DND-41 (cell line): ENCODE data around the gene CD151.

Experiments
- ATAC-seq: fragments of 200-7000 bp; cut with Tn5 transposase; 3 replicates; pipeline ENCODE4 v1.9.1; 2021; ENCODE audit warnings: low read depth; ENCODE audit not compliant: insufficient read depth
- DNase-seq: peaks from one replicate; pipeline ENCODE4 v3.0.0-alpha.2; 2020
- H2AFZ ChIP-seq: 2 replicates; pipeline ENCODE4 v1.6.0; 2012; ENCODE audit warnings: low read depth, low read length
- H3K27ac ChIP-seq: 2 replicates; pipeline ENCODE4 v1.5.1; 2012; ENCODE audit warnings: low read length, inconsistent platforms
- H3K27me3 ChIP-seq: fragments of 200-600 bp; sonication (generic); 2 replicates; pipeline ENCODE4 v1.6.0; 2012; ENCODE audit warnings: low read length, mild to moderate bottlenecking, inconsistent platforms; ENCODE audit not compliant: insufficient read depth, poor library complexity
- H3K36me3 ChIP-seq: 2 replicates; pipeline ENCODE4 v1.5.1; 2012; ENCODE audit warnings: low read length, inconsistent platforms; ENCODE audit not compliant: insufficient read depth
- H3K4me1 ChIP-seq: 2 replicates; pipeline ENCODE4 v1.5.1; 2012; ENCODE audit warnings: mild to moderate bottlenecking, low read length; ENCODE audit not compliant: insufficient read depth
- H3K4me2 ChIP-seq: 2 replicates; pipeline ENCODE4 v1.6.0; 2012; ENCODE audit warnings: mild to moderate bottlenecking, moderate library complexity, low read length, inconsistent platforms; ENCODE audit not compliant: insufficient read depth
- H3K4me3 ChIP-seq, 2 experiments: fragments of 200-600 bp in 1 of 2; shearing (Covaris generic) in 1 of 2; 2 replicates each; pipeline ENCODE4 v1.5.1; 2012 to 2016; ENCODE audit warnings: inconsistent platforms in 2 of 2, low read length in 2 of 2, mild to moderate bottlenecking in 2 of 2, low read depth in 1 of 2, moderate library complexity in 1 of 2
- H3K79me2 ChIP-seq: 2 replicates; pipeline ENCODE4 v1.6.0; 2012; ENCODE audit warnings: low read length, inconsistent platforms; ENCODE audit not compliant: insufficient read depth
- H3K9ac ChIP-seq: 2 replicates; pipeline ENCODE4 v1.6.0; 2012; ENCODE audit warnings: low read depth, mild to moderate bottlenecking, inconsistent platforms, low read length, moderate library complexity
- H3K9me3 ChIP-seq: 2 replicates; pipeline ENCODE4 v1.5.1; 2012; ENCODE audit warnings: low read length, moderate library complexity, mild to moderate bottlenecking, inconsistent platforms; ENCODE audit not compliant: insufficient read depth, severe bottlenecking
- H4K20me1 ChIP-seq: 2 replicates; pipeline ENCODE4 v1.6.0; 2012; ENCODE audit warnings: low read length; ENCODE audit not compliant: insufficient read depth
- EZH2 ChIP-seq: IDR thresholded peaks from 3 replicates; pipeline ENCODE4 v1.6.1; 2012; ENCODE audit warnings: borderline replicate concordance, low read depth, mild to moderate bottlenecking, moderate library complexity, low read length, inconsistent platforms; ENCODE audit not compliant: severe bottlenecking
- TF ChIP-seq, protein P1 (sequence below): IDR thresholded peaks from 2 replicates; pipeline ENCODE4 v1.5.1; 2012; ENCODE audit warnings: borderline replicate concordance, low read length, moderate library complexity, mild to moderate bottlenecking; ENCODE audit not compliant: poor library complexity, severe bottlenecking; ENCODE audit errors: extremely low read depth

CD151 gene

DNA sequence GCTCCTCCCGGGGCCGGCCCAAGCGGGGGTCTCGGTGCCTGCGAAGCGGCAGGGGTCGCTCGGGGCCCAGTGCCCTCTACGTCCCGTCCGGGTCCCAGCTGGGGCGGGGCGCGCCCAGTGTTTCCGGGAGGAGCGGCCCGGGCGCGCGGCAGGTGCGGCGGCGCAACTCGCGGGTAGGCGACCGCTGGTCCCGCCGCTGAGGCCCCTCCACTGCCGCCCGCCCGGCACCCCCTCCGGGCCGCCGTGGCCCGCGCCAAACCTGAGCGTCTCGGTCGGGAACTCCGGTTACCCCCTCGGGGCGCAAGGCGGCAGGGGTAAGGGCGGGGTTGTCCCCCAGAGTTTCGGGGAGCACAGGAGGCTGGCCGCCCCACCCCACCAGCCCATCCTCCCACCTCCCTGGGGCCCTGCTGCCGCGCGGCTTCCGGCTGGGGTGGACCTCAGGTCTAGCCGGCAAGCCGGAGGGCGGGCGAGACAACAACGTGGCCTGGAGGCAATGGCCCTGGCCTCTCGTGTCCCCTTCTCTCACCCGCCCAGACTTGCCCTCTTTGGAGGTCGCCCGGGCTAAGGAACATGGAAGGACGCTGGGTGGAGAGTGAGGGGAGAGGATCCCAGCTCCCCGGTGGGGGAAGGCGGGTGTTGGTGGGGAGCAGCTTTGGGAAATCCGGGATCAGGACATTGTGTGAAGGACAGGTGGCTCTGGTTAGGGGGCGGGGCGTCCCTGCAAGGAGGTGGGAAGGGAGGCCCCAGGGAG is 5.4 kb upstream of the CD151 start:
- ATAC-seq, result peak; percentile 23; the same call in 1 of the 3 replicates

DNA sequence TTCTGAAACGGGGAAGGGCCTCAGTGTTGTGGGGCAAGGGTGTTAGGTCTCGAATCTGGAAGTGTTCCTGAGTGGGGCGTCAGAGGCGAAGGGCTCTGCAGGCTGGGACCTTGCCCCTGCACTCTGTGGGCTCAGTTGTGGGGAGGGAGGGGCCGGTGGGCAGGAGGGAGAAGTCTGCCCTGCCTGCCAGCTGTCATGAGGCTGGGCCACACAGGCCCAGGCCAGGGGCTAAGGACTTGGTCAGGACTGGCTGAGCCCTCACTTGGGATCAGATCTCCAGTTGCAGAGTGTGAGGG is 4.9 kb upstream of the CD151 start, which contains the start of gene CRACR2B:
Gene CRACR2B, plus strand, starts transcription at position 23 of the 296 bp plus-strand sequence. CDS start 689 bp downstream, outside the sequence.
- Histone ChIP-seq H3K9me3 (no peaks in the 10 kb centered on the region), H3K27ac (no peak within 1 kb of the TSS), H3K79me2 (no peaks in the 10 kb centered on the region), H4K20me1 (peaks cover 21% of the 10 kb centered on the region), H3K36me3 (peaks cover 21% of the 10 kb centered on the region), H2AFZ (no peak within 1 kb of the TSS), H3K27me3 (peaks cover 53% of the 10 kb centered on the region), H3K4me3 (peak within 1 kb of the TSS in 1 of 2 experiments; percentile 53; a peak in 3 of 4 replicates), H3K9ac (peak within 1 kb of the TSS; percentile 48; the same call in 1 of the 2 replicates), H3K4me1 (peaks cover 25% of the 10 kb centered on the region), H3K4me2 (peak within 1 kb of the TSS; percentile 80)
- DNase-seq, result no peak
- ATAC-seq, result no peak
- TF ChIP-seq, protein P1, sequence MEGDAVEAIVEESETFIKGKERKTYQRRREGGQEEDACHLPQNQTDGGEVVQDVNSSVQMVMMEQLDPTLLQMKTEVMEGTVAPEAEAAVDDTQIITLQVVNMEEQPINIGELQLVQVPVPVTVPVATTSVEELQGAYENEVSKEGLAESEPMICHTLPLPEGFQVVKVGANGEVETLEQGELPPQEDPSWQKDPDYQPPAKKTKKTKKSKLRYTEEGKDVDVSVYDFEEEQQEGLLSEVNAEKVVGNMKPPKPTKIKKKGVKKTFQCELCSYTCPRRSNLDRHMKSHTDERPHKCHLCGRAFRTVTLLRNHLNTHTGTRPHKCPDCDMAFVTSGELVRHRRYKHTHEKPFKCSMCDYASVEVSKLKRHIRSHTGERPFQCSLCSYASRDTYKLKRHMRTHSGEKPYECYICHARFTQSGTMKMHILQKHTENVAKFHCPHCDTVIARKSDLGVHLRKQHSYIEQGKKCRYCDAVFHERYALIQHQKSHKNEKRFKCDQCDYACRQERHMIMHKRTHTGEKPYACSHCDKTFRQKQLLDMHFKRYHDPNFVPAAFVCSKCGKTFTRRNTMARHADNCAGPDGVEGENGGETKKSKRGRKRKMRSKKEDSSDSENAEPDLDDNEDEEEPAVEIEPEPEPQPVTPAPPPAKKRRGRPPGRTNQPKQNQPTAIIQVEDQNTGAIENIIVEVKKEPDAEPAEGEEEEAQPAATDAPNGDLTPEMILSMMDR, result no peak
- TF ChIP-seq EZH2, result no peak

More for the DNA sequence above, 5.4 kb upstream of the CD151 start:
- H3K4me3 ChIP-seq, result peak overlapping the region in 1 of 2 experiments; percentile 53; a peak in 3 of 4 replicates
- H3K4me1 ChIP-seq, result peaks cover 22% of the 10 kb centered on the region
- no peaks in the 10 kb centered on the region for H3K9me3 ChIP-seq
- peak overlapping the region; percentile 80 for H3K4me2 ChIP-seq
- DNase-seq, result no peak
- H3K36me3 ChIP-seq, result peaks cover 24% of the 10 kb centered on the region
- H2AFZ ChIP-seq, result no peak overlapping the region
- peak; percentile 93 for TF ChIP-seq EZH2
- TF ChIP-seq, protein P1, result no peak
- no peaks in the 10 kb centered on the region for H3K79me2 ChIP-seq
- peaks cover 24% of the 10 kb centered on the region for H4K20me1 ChIP-seq
- H3K27me3 ChIP-seq, result peaks cover 53% of the 10 kb centered on the region
- H3K27ac ChIP-seq, result no peak overlapping the region
- peak overlapping the region; percentile 48; the same call in 1 of the 2 replicates for H3K9ac ChIP-seq

DNA sequence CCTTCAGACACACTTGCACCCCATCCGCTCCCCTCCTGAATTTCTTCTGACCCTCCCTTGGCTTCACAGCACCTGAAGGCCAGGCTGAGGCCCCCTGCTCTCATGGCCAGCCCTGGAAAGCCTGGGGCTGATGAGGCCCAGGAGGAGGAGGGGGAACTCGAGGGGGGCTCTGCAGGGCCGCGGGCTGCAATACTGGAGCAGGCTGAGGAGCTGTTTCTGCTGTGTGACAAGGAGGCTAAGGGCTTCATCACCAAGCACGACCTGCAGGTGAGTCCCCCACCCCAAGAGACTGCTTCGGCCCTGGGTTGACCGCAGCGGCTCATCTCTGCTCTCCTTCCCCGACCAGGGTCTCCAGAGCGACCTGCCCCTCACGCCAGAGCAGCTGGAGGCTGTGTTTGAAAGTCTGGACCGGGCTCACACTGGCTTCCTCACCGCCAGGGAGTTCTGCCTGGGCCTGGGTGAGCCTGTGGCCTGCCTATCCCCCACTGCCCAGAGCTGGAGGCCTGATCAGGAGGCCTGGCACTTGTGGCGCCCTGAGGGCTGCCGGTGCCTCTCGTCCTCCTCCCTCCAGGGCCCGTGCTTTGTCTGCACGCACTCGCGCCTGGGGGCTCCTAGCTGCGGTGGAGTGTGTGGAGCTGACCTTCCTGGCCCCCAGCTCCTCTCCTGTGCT is 4.1 kb upstream of the CD151 start:
- Histone ChIP-seq H3K36me3 (peaks cover 20% of the 10 kb centered on the region), H3K9ac (no peak overlapping the region), H3K27me3 (peaks cover 53% of the 10 kb centered on the region), H3K4me2 (no peak overlapping the region), H3K79me2 (no peaks in the 10 kb centered on the region), H3K9me3 (no peaks in the 10 kb centered on the region), H2AFZ (no peak overlapping the region), H3K27ac (no peak overlapping the region), H3K4me1 (peaks cover 30% of the 10 kb centered on the region), H3K4me3 (no peak overlapping the region), H4K20me1 (peaks cover 21% of the 10 kb centered on the region)
- DNase-seq (no peak), ATAC-seq (no peak)
- peak; percentile 4 for TF ChIP-seq EZH2
- TF ChIP-seq, protein P1, result no peak
